Measurements from ENCODE around the gene PHACTR3.

Gene PHACTR3

DNA sequence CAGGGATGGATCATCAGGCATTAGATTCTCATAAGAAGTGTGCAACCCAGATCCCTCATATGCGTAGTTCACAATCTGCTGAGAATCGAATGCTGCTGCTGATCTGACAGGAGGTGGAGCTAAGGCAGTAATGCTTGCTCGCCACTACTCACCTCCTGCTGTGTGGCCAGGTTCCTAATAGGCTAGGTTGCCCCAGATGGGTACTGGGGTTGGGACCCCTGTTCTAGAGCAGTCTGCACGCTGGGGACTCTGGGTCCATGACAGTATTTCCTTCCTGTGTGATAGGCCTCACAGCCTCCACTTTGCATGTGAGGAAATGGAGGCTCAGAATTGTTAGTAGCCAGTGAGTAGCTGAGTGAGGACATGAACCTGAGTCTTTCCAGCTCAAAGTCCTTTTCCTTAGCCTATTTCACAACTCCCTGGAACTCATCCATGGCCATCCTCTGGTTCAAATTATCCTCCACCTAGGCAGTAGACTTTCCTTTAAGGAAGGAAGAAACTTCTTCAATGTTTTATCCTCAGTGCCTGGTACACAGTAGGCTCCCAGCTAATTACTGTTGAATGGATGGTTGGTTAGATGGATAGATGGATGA lies 211.9 kb downstream of the PHACTR3 start:
- peaks cover 14% of the 10 kb centered on the region; the same call in 1 of the 2 replicates for H3K27me3 ChIP-seq (replicated peaks; ENCODE audit: insufficient read depth, low read length)
- DNase-seq, result no peak

DNA sequence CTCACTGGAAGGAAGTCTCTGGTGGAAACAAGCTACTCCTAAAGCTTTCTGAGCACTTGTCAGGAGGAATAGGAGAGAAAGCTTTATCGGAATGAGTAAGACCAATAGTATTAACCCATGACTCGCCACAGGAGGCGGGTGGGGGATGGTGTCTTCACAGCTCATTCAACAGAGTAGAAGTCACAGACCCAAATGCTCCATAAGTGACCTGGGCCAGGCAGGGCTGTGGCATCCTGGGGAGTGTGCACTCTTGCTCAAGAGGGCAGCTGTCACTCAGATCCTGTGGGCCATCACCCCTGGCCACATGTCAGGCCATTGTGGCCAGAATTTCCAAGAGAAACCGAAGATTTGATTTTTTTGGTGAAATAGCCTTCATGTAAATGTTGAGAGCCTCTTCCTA lies 213.1 kb downstream of the PHACTR3 start:
- Histone ChIP-seq H3K4me3 (ENCODE audit: low read length) (no peak overlapping the region), H3K36me3 (replicated peaks; ENCODE audit: insufficient read depth, low read length) (no peaks in the 10 kb centered on the region), H3K27ac (ENCODE audit: low read length) (no peak overlapping the region), H3K4me1 (ENCODE audit: low read length) (no peaks in the 10 kb centered on the region), H3K4me2 (ENCODE audit: low read depth, low read length) (no peak overlapping the region), H3K9me2 (replicated peaks; ENCODE audit: insufficient read depth, low read length) (no peaks in the 10 kb centered on the region), H3K9me3 (replicated peaks; ENCODE audit: insufficient read depth, low read length) (no peaks in the 10 kb centered on the region), H3K79me2 (ENCODE audit: low read length) (no peaks in the 10 kb centered on the region), H4K20me1 (ENCODE audit: insufficient read depth, low read length) (no peaks in the 10 kb centered on the region), H3K27me3 (replicated peaks; ENCODE audit: insufficient read depth, low read length) (peaks cover 18% of the 10 kb centered on the region; the same call in 1 of the 2 replicates), H3F3A (ENCODE audit: insufficient read depth, low read length) (no peaks in the 10 kb centered on the region), H2AFZ (ENCODE audit: low read length) (no peak overlapping the region), H3K9ac (ENCODE audit: low read length) (no peak overlapping the region)
- TF ChIP-seq EZH2phosphoT487 (IDR thresholded peaks at IDR 0.05; ENCODE audit: low read length), result no peak
- TF ChIP-seq EZH2 (optimal IDR thresholded peaks at IDR 0.05; ENCODE audit: low read depth, low read length), result no peak
- TF ChIP-seq, protein P1, sequence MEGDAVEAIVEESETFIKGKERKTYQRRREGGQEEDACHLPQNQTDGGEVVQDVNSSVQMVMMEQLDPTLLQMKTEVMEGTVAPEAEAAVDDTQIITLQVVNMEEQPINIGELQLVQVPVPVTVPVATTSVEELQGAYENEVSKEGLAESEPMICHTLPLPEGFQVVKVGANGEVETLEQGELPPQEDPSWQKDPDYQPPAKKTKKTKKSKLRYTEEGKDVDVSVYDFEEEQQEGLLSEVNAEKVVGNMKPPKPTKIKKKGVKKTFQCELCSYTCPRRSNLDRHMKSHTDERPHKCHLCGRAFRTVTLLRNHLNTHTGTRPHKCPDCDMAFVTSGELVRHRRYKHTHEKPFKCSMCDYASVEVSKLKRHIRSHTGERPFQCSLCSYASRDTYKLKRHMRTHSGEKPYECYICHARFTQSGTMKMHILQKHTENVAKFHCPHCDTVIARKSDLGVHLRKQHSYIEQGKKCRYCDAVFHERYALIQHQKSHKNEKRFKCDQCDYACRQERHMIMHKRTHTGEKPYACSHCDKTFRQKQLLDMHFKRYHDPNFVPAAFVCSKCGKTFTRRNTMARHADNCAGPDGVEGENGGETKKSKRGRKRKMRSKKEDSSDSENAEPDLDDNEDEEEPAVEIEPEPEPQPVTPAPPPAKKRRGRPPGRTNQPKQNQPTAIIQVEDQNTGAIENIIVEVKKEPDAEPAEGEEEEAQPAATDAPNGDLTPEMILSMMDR (IDR thresholded peaks at IDR 0.05; ENCODE audit: low read length), result no peak
- no peak for DNase-seq

More for the DNA sequence above, 211.9 kb downstream of the PHACTR3 start:
- Histone ChIP-seq H3K36me3 (replicated peaks; ENCODE audit: insufficient read depth, low read length) (no peaks in the 10 kb centered on the region), H3K79me2 (ENCODE audit: low read length) (no peaks in the 10 kb centered on the region), H2AFZ (ENCODE audit: low read length) (no peak overlapping the region), H3K9ac (ENCODE audit: low read length) (no peak overlapping the region), H3K4me3 (ENCODE audit: low read length) (no peak overlapping the region), H3K4me2 (ENCODE audit: low read depth, low read length) (no peak overlapping the region), H3K27ac (ENCODE audit: low read length) (no peak overlapping the region), H3K4me1 (ENCODE audit: low read length) (no peaks in the 10 kb centered on the region), H4K20me1 (ENCODE audit: insufficient read depth, low read length) (no peaks in the 10 kb centered on the region), H3F3A (ENCODE audit: insufficient read depth, low read length) (no peaks in the 10 kb centered on the region), H3K9me2 (replicated peaks; ENCODE audit: insufficient read depth, low read length) (no peaks in the 10 kb centered on the region), H3K9me3 (replicated peaks; ENCODE audit: insufficient read depth, low read length) (no peaks in the 10 kb centered on the region)
- TF ChIP-seq, protein P1 (IDR thresholded peaks at IDR 0.05; ENCODE audit: low read length), result no peak
- TF ChIP-seq EZH2phosphoT487 (IDR thresholded peaks at IDR 0.05; ENCODE audit: low read length) (no peak), EZH2 (optimal IDR thresholded peaks at IDR 0.05; ENCODE audit: low read depth, low read length) (no peak)

DNA sequence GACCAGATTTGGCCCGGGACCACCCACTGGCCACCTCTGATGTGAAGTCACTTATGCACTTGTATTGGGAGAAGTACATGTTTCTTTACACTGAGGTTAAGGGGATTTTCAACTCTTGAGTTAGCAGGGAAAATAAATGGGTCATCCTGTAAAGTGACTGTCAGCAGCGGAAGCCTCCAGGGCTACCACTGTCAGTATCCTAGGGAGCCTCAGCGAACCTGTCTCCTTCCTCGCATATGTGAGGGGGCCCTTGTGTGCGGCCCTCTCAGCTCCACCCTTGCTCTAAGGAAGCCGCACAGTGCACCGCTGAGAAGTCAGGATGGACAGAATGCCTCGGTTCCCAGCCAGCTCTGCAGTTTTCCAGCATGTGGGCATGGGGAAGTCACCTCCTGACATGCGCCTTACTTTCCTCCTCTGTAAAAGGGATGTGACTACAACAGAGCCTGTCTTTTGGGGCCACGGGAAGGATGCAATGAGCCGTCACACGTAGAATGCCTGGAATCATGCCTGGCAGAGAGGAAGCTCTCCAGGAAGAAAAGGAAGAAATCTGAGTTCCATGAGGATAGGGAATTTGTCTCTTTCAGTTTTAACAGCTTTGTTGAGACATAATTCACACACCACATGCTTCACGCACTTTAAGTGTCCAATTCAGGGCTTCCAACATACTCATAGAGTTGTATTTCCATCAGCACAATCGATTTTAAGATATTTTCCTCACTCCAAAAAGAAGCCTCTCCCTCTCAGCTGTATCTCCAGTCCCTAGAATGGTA lies 213.7 kb downstream of the PHACTR3 start:
- DNase-seq, result no peak
- H3K4me3 ChIP-seq (ENCODE audit: low read length), result no peak overlapping the region
- H3K9ac ChIP-seq (ENCODE audit: low read length), result no peak overlapping the region
- H3K9me3 ChIP-seq (replicated peaks; ENCODE audit: insufficient read depth, low read length), result no peaks in the 10 kb centered on the region
- TF ChIP-seq, protein P1 (IDR thresholded peaks at IDR 0.05; ENCODE audit: low read length), result no peak
- TF ChIP-seq EZH2phosphoT487 (IDR thresholded peaks at IDR 0.05; ENCODE audit: low read length) (no peak), EZH2 (optimal IDR thresholded peaks at IDR 0.05; ENCODE audit: low read depth, low read length) (no peak)
- no peaks in the 10 kb centered on the region for H4K20me1 ChIP-seq (ENCODE audit: insufficient read depth, low read length)
- no peaks in the 10 kb centered on the region for H3K36me3 ChIP-seq (replicated peaks; ENCODE audit: insufficient read depth, low read length)
- H3K9me2 ChIP-seq (replicated peaks; ENCODE audit: insufficient read depth, low read length), result no peaks in the 10 kb centered on the region
- H3K4me1 ChIP-seq (ENCODE audit: low read length), result no peaks in the 10 kb centered on the region
- no peak overlapping the region for H2AFZ ChIP-seq (ENCODE audit: low read length)
- H3F3A ChIP-seq (ENCODE audit: insufficient read depth, low read length), result no peaks in the 10 kb centered on the region
- no peak overlapping the region for H3K27ac ChIP-seq (ENCODE audit: low read length)
- peaks cover 22% of the 10 kb centered on the region; the same call in 1 of the 2 replicates for H3K27me3 ChIP-seq (replicated peaks; ENCODE audit: insufficient read depth, low read length)
- H3K4me2 ChIP-seq (ENCODE audit: low read depth, low read length), result no peak overlapping the region
- H3K79me2 ChIP-seq (ENCODE audit: low read length), result no peaks in the 10 kb centered on the region

Data from MM.1S (cell line).